Tibial nerve (tissue), 4 donors: Measurements from ENCODE around the gene RTL1.

Experiments used
- EP300 ChIP-seq, 2 donors: sonication (generic); formaldehyde crosslinking; IDR thresholded peaks; one replicate each; pipeline ENCODE4 v1.6.1; 2017; ENCODE audit warnings: antibody characterized with exemption in 2 of 2, mild to moderate bottlenecking in 1 of 2
- POLR2A ChIP-seq, 2 donors: fragments of 450-650 bp; IDR thresholded peaks; one replicate each; pipeline ENCODE4 v1.6.1; 2017; ENCODE audit warnings: antibody characterized with exemption in 2 of 2, mild to moderate bottlenecking in 2 of 2, moderate library complexity in 2 of 2
- TF ChIP-seq, protein P1 (sequence below), 5 experiments: fragments of 200-600 bp in 3 of 5; fragments of 450-650 bp in 2 of 5; sonication (generic) in 3 of 5; IDR thresholded peaks; one replicate each; pipeline ENCODE4 v1.5.1; 2016 to 2019; ENCODE audit warnings: antibody characterized with exemption in 5 of 5, mild to moderate bottlenecking in 3 of 5, moderate library complexity in 2 of 5

DNA sequence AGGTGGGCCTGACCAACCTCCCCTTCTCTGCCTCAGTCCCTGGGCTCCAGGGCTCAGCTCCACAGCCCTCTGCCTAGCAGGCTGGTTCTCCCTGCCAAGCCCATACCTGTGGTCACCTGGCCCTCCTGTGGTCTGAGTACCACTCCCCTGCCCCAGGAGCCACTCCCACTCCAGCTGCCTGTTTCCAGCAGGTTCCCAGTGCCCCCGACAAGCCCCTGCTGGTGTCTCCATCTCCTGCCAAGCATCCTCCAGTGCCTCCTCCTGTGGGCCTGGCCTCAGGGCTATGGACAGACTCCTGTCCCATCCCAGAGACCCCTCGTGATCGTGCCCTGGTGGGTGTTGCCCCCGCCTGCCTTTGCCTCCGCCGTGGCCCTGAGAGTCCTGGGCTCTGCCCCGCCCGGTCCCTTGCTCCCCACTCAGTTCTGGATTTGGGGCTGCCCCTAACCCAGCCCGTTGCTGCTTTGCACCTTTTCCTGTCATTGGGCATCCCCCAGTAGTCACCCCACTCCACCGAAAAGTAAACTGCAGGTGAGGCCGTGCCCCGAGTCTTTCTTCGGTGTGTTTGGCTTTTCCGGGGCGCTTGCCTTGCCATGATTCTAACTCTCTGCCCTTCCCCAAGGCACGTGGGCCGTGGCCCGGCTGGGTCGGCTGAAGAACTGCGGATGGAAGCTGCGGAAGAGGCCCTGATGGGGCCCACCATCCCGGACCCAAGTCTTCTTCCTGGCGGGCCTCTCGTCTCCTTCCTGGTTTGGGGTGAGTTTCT is 67.8 kb downstream of the RTL1 start:
- TF ChIP-seq, protein P1, sequence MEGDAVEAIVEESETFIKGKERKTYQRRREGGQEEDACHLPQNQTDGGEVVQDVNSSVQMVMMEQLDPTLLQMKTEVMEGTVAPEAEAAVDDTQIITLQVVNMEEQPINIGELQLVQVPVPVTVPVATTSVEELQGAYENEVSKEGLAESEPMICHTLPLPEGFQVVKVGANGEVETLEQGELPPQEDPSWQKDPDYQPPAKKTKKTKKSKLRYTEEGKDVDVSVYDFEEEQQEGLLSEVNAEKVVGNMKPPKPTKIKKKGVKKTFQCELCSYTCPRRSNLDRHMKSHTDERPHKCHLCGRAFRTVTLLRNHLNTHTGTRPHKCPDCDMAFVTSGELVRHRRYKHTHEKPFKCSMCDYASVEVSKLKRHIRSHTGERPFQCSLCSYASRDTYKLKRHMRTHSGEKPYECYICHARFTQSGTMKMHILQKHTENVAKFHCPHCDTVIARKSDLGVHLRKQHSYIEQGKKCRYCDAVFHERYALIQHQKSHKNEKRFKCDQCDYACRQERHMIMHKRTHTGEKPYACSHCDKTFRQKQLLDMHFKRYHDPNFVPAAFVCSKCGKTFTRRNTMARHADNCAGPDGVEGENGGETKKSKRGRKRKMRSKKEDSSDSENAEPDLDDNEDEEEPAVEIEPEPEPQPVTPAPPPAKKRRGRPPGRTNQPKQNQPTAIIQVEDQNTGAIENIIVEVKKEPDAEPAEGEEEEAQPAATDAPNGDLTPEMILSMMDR (IDR thresholded peaks at IDR 0.05), result no peak
- TF ChIP-seq POLR2A (IDR thresholded peaks at IDR 0.05) (no peak), EP300 (IDR thresholded peaks at IDR 0.05) (no peak)
